Natural killer cell treated with Interleukin-12 subunit alpha and Interleukin-12 subunit beta and Interleukin-15 and Interleukin-18, amount 100 ng/mL, for 72 hours (primary cell): ENCODE data around the gene PLSCR5. TPM values are rescaled to one million over a fixed set of nuclear protein-coding genes. Genes with fewer than 3 reads are reported as not detected.

ENCODE experiments used
- ATAC-seq, 2 donors: fragments of 150-1000 bp; cut with Tn5 transposase in 1 of 2; sonication (Bioruptor Pico), chemical (Tn5 transposase) in 1 of 2; 2 replicates each; pipeline ENCODE4 v1.10.0; 2021
- DNase-seq: peaks from one replicate; pipeline ENCODE4 v3.0.0; 2022; ENCODE audit warnings: low spot score
- H3K27ac Mint-ChIP-seq, 2 donors: 1 replicate in 1 of 2; 2 replicates in 1 of 2; pipeline ENCODE4 v1.8.0; 2022; ENCODE audit warnings: mixed read lengths in 2 of 2, mild to moderate bottlenecking in 1 of 2, moderate library complexity in 1 of 2
- H3K27me3 Mint-ChIP-seq, 2 donors: 1 replicate in 1 of 2; 2 replicates in 1 of 2; pipeline ENCODE4 v1.8.0; 2022; ENCODE audit warnings: mixed read lengths in 2 of 2
- H3K36me3 Mint-ChIP-seq: one replicate; pipeline ENCODE4 v1.8.0; 2022; ENCODE audit warnings: mixed read lengths
- H3K4me1 Mint-ChIP-seq, 2 donors: 1 replicate in 1 of 2; 2 replicates in 1 of 2; pipeline ENCODE4 v1.8.0; 2022; ENCODE audit warnings: low read depth in 2 of 2, mixed read lengths in 2 of 2, mild to moderate bottlenecking in 1 of 2
- H3K4me3 Mint-ChIP-seq: one replicate; pipeline ENCODE4 v1.8.0; 2022; ENCODE audit warnings: mixed read lengths
- H3K9me3 Mint-ChIP-seq: 2 replicates; pipeline ENCODE4 v1.8.0; 2022; ENCODE audit warnings: mixed read lengths
- total RNA-seq, 2 donors: library from RNA; stranded (reverse); gene quantifications; one replicate each; pipeline ENCODE4 v1.2.3, GENCODE V29; 2022

PLSCR5 gene
- not detected for total RNA-seq

- no peak for ATAC-seq
- Mint-ChIP-seq H3K9me3 (no peaks in the 10 kb centered on the region), H3K4me1 (no peaks in the 10 kb centered on the region), H3K27ac (no peak within 1 kb of the TSS), H3K27me3 (peaks cover 0 to 5% of the 10 kb centered on the region in 2 donors), H3K4me3 (no peak within 1 kb of the TSS), H3K36me3 (no peaks in the 10 kb centered on the region)
- no peak for DNase-seq
Observed at GRCh38 chr3:146605106-146605505, at the start of gene PLSCR5. PLSCR5 (minus strand) TSS chr3:146605346; CDS start chr3:146605212, 134 bp downstream.

DNA sequence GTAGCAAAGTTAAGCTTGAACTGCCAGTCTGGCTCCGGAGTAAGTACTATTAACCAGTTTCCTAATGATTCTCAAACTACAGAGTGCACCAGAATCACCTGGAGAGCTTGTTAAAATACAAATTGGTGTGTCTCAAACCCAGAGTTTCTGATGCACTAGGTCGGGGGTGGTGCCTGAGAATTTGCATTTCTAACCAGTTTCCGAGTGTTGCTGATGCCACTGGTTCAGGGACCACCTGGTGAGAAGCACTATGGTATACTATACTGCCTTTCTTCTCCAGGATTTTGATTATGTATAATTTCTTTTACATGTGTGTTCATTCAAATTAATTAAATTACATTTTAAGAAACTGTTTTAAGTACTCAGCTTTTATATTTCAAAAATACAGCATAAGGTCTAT lies 48.8 kb upstream of the PLSCR5 start:
- no peak overlapping the region for H3K27ac Mint-ChIP-seq
- H3K36me3 Mint-ChIP-seq = no peaks in the 10 kb centered on the region
- no peaks in the 10 kb centered on the region for H3K4me1 Mint-ChIP-seq
- H3K27me3 Mint-ChIP-seq = peaks cover 0 to 6% of the 10 kb centered on the region in 2 donors
- no peak for ATAC-seq
- no peak overlapping the region for H3K4me3 Mint-ChIP-seq
- DNase-seq = no peak
- H3K9me3 Mint-ChIP-seq = no peaks in the 10 kb centered on the region

DNA sequence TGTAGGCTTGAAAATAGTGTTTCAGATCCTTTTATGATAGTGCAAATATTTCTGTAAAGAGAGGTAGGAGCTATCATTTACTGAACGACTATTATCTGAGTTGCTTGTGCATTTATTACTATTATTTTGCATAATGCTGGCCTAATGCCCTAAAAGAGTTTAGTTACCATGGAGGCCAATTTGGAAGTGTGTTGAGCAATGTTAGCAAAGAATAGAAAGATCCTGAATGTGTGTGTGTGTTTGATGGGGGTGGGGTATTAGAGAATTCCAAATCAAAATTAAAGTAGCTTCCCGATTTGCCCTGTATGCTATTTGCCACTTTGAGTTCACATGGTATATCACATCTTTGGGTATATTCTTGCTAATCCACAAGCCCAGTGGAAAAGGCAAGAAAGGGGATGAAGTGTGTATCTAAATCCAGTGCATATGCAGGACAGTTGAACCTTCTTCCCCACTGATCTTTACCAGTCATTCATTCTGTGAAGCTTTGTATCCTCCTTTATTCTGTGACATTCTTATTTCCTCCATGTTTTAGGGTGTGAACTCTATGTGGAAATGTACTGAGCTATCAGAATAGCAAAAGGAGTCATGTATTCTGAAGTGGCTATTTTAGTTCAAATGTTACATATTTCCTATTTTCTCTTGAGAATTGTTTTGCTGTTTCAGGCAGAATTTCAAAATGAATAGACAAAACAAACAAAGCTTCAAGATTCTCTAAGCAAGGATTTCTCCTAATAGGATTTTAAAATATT lies 45.7 kb upstream of the PLSCR5 start:
- DNase-seq (no peak), ATAC-seq (no peak)
- H3K36me3 Mint-ChIP-seq = no peaks in the 10 kb centered on the region
- no peaks in the 10 kb centered on the region for H3K4me1 Mint-ChIP-seq
- H3K4me3 Mint-ChIP-seq = no peak overlapping the region
- H3K27me3 Mint-ChIP-seq = peaks cover 0 to 6% of the 10 kb centered on the region in 2 donors
- no peak overlapping the region for H3K27ac Mint-ChIP-seq
- no peaks in the 10 kb centered on the region for H3K9me3 Mint-ChIP-seq

- no peak for ATAC-seq
- peaks cover 0 to 6% of the 10 kb centered on the region in 2 donors for H3K27me3 Mint-ChIP-seq
- H3K4me1 Mint-ChIP-seq = no peaks in the 10 kb centered on the region
Observed at GRCh38 chr3:146646261-146646660, 41.1 kb upstream of the PLSCR5 start.

GRCh38 chr3:146640955-146641867 lies 36.1 kb upstream of the PLSCR5 start:
- H3K27me3 Mint-ChIP-seq = no peaks in the 10 kb centered on the region

More at GRCh38 chr3:146646261-146646660, 41.1 kb upstream of the PLSCR5 start:
- no peak for DNase-seq
- H3K27ac Mint-ChIP-seq = no peak overlapping the region
- H3K4me3 Mint-ChIP-seq = no peak overlapping the region
- H3K36me3 Mint-ChIP-seq = no peaks in the 10 kb centered on the region
- no peaks in the 10 kb centered on the region for H3K9me3 Mint-ChIP-seq

GRCh38 chr3:146640361-146640760 lies 35.2 kb upstream of the PLSCR5 start:
- no peaks in the 10 kb centered on the region for H3K27me3 Mint-ChIP-seq
- H3K4me1 Mint-ChIP-seq = no peaks in the 10 kb centered on the region
- no peak overlapping the region for H3K4me3 Mint-ChIP-seq
- no peaks in the 10 kb centered on the region for H3K36me3 Mint-ChIP-seq
- no peak overlapping the region for H3K27ac Mint-ChIP-seq
- ATAC-seq (no peak), DNase-seq (no peak)
- H3K9me3 Mint-ChIP-seq = no peaks in the 10 kb centered on the region

More at GRCh38 chr3:146640955-146641867, 36.1 kb upstream of the PLSCR5 start:
- Mint-ChIP-seq H3K4me3 (no peak overlapping the region), H3K9me3 (no peaks in the 10 kb centered on the region), H3K36me3 (no peaks in the 10 kb centered on the region), H3K27ac (no peak overlapping the region), H3K4me1 (no peaks in the 10 kb centered on the region)
- DNase-seq = no peak
- no peak for ATAC-seq

DNA sequence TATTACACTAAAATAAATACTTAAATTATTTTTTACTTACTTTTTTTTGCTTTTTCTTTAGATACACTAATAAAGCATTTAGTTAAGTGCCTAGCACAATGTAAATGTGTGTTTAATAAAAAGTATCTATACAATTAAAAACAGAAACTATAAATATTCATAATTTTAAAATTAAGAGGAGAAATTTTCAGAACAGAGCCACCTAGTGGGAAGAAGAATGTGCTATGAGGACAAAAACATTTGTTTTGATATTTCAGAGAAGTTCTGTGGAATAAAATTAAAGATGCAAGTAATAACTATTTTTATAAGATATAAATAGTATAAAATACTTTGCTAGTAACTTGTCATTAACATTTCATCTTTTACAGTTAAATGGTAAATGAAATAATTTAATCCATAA lies 33.6 kb upstream of the PLSCR5 start:
- Mint-ChIP-seq H3K4me1 (no peaks in the 10 kb centered on the region), H3K27me3 (no peaks in the 10 kb centered on the region), H3K36me3 (no peaks in the 10 kb centered on the region), H3K4me3 (no peak overlapping the region), H3K27ac (no peak overlapping the region), H3K9me3 (no peaks in the 10 kb centered on the region)
- DNase-seq (no peak), ATAC-seq (no peak)

- Mint-ChIP-seq H3K4me3 (no peak overlapping the region), H3K9me3 (no peaks in the 10 kb centered on the region), H3K36me3 (no peaks in the 10 kb centered on the region), H3K4me1 (no peaks in the 10 kb centered on the region), H3K27ac (no peak overlapping the region), H3K27me3 (no peaks in the 10 kb centered on the region)
- no peak for ATAC-seq
- DNase-seq = no peak
Observed at GRCh38 chr3:146637871-146638270, 32.7 kb upstream of the PLSCR5 start.

DNA sequence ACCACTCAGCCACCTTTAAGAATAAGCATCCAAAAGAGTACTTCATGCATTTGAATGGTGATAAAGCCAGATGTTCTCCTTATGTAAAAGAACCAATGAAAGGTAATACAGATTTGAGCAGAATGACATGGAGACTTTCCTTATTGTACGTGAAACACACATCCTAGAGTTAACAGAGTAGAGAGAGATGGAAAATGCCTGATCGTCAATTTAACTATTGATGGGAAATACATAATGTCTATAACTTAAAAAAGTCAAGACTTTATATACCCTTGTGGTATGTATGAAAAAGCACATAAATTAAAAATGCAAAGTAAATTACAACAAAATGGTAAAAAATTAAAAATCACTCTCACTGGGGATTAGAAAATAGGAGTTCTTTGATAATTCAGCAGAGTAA lies 31.7 kb upstream of the PLSCR5 start:
- Mint-ChIP-seq H3K27ac (no peak overlapping the region), H3K4me3 (no peak overlapping the region), H3K36me3 (no peaks in the 10 kb centered on the region), H3K27me3 (no peaks in the 10 kb centered on the region), H3K9me3 (no peaks in the 10 kb centered on the region), H3K4me1 (no peaks in the 10 kb centered on the region)
- DNase-seq = no peak
- no peak for ATAC-seq

DNA sequence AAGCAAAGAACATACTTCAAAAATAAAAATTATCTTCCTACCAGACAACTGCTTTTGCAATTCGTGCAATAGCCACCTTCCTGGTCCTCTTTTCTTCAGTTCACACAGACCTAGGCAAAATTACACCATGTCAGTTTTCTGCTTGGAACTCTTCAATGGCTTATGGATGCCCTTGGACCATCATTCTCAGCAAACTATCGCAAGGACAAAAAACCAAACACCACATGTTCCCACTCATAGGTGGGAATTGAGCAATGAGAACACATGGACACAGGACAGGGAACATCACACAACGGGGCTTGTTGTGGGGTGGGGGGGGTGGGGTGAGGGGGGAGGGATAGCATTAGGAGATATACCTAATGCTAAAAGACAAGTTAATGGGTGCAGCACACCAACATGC lies 29.2 kb upstream of the PLSCR5 start:
- Mint-ChIP-seq H3K36me3 (no peaks in the 10 kb centered on the region), H3K27me3 (no peaks in the 10 kb centered on the region), H3K4me1 (no peaks in the 10 kb centered on the region), H3K27ac (no peak overlapping the region), H3K9me3 (no peaks in the 10 kb centered on the region), H3K4me3 (no peak overlapping the region)
- ATAC-seq (no peak), DNase-seq (no peak)

GRCh38 chr3:146628671-146629070 lies 23.5 kb upstream of the PLSCR5 start:
- Mint-ChIP-seq H3K4me1 (no peaks in the 10 kb centered on the region), H3K4me3 (no peak overlapping the region), H3K27ac (no peak overlapping the region), H3K27me3 (no peaks in the 10 kb centered on the region), H3K36me3 (no peaks in the 10 kb centered on the region), H3K9me3 (no peaks in the 10 kb centered on the region)
- DNase-seq (no peak), ATAC-seq (no peak)

GRCh38 chr3:146626403-146627122 lies 21.4 kb upstream of the PLSCR5 start:
- no peak overlapping the region for H3K4me3 Mint-ChIP-seq
- no peak for DNase-seq
- H3K9me3 Mint-ChIP-seq = no peaks in the 10 kb centered on the region
- ATAC-seq = no peak
- no peak overlapping the region for H3K27ac Mint-ChIP-seq
- no peaks in the 10 kb centered on the region for H3K4me1 Mint-ChIP-seq
- H3K27me3 Mint-ChIP-seq = no peaks in the 10 kb centered on the region
- no peaks in the 10 kb centered on the region for H3K36me3 Mint-ChIP-seq

DNA sequence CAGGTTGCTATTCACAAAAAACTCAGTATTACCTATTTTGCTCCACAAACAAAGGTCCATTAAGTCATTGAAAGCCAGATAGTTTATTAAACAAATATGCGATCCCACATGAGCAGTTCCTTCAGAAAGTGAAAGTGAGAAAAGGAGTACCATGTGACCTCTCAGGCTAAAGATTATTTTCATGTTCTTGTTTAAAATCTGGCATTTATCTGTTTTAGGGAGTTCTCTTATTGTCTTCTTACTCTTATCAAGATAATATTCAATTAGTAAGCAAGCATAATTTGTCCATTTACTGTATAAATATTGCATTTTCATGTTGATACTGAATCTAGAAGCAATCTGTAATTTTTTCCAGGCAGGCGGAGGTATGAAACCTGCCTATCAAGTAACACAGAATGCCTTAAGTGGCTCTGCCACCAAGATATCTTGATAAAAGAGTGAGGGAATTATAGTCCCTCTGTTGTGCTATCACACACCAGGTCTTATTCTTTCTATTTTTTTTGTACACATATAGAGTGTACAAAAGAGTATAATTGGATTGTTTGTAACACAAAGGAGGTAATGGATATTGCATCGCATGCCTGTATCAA lies 20.1 kb upstream of the PLSCR5 start:
- no peak overlapping the region for H3K4me3 Mint-ChIP-seq
- H3K36me3 Mint-ChIP-seq = no peaks in the 10 kb centered on the region
- DNase-seq (no peak), ATAC-seq (no peak)
- no peaks in the 10 kb centered on the region for H3K4me1 Mint-ChIP-seq
- no peaks in the 10 kb centered on the region for H3K9me3 Mint-ChIP-seq
- no peak overlapping the region for H3K27ac Mint-ChIP-seq
- no peaks in the 10 kb centered on the region for H3K27me3 Mint-ChIP-seq
